ENCODE data around the gene SNAPC1. TPM values are rescaled to one million over a fixed set of nuclear protein-coding genes. Genes with fewer than 3 reads are reported as not detected.

SNAPC1 gene
- total and polyA plus RNA-seq, 10 of the 15 experiments (the other 5 are each of a cell fraction or from before 2014, with no cell fraction given) = 4.5 to 12.0 (median 7.4) TPM

DNA sequence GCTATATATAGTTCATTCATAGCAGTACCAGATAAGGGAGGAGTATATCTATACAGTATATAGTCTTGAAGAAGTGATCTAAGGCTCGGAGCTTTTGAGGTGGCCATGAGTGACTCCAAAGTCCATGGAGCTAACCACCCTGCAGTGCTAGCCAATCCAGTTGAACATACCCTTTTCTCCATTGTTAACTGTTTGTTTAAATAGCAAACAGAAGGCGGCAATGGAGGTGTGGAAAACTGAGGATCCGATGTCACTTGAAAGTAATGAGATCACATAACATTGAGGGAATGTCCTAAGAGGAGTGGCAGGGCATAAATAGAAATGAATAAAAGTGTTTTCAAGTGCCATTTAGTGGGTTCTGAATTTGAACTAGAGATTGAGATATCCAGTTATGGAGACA is 12.4 kb upstream of the SNAPC1 start:
- in situ Hi-C loops (cut with MboI) (no loop called here), intact Hi-C loops (cut with micrococcal nuclease; ENCODE audit: unreplicated experiment) (loop anchor here (10.0 kb wide), 1 partner anchor 455 kb away; no protein-coding TSS in a partner anchor)
- CTCF ChIA-PET = interaction anchor here (0.7 to 4.7 kb wide), 22 partner anchors 12 to 378 kb away, joined by 3 to 40 read pairs (median 4); partner anchors contain the start of genes HIF1A and SNAPC1
- Histone ChIP-seq H4K20me1 (ENCODE audit: control insufficient read depth, insufficient read depth) (no peaks in the 10 kb centered on the region), H3K4me3 (peak overlapping the region; percentile 79), H3K79me2 (ENCODE audit: control insufficient read depth, insufficient read depth, low read length) (peaks cover 63% of the 10 kb centered on the region), H3K4me1 (ENCODE audit: control insufficient read depth, insufficient read depth, low read length) (peaks cover 19% of the 10 kb centered on the region), H3K9ac (ENCODE audit: control insufficient read depth, insufficient read depth, low read length) (peak overlapping the region; percentile 82), H3K36me3 (ENCODE audit: control insufficient read depth in 2 of 2, insufficient read depth in 2 of 2, low read length in 1 of 2) (peaks cover 0 to 19% of the 10 kb centered on the region in 2 experiments; a peak in 3 of 4 replicates), H3K9me3 (replicated peaks; ENCODE audit: control insufficient read depth, insufficient read depth, low read length) (no peaks in the 10 kb centered on the region), H2AFZ (ENCODE audit: control insufficient read depth, low read depth, low read length) (no peak overlapping the region), H3K4me2 (ENCODE audit: control insufficient read depth, insufficient read depth) (peak overlapping the region; percentile 72), H3K27me3 (replicated peaks in 1 of 2; ENCODE audit: control insufficient read depth in 2 of 2, insufficient read depth in 2 of 2, low read length in 1 of 2) (no peaks in the 10 kb centered on the region), H3K27ac (ENCODE audit: control insufficient read depth, insufficient read depth) (peak overlapping the region; percentile 59)
- POLR2A ChIA-PET = interaction anchor here (0.5 to 10.5 kb wide), 11 partner anchors 8 to 225 kb away, joined by 3 to 130 read pairs (median 4); partner anchors contain the start of genes HIF1A and SNAPC1
- RAD21 ChIA-PET (ENCODE audit: unreplicated experiment) = interaction anchor here (0.6 to 10.8 kb wide), 24 partner anchors 8 to 453 kb away, joined by 3 to 102 read pairs (median 5); partner anchors contain the start of genes HIF1A and SNAPC1
- peak; percentile 61; the same call in 1 of the 2 replicates for TF ChIP-seq MTA3 (IDR thresholded peaks at IDR 0.05; ENCODE audit: borderline replicate concordance, low read length)
- no peak for TF ChIP-seq ZNF384 (IDR thresholded peaks at IDR 0.05; ENCODE audit: borderline replicate concordance, low read depth, low read length)
- TF ChIP-seq STAT3 (IDR thresholded peaks at IDR 0.05; ENCODE audit: low read depth, low read length) = no peak
- 0 out of 2 replicates have a peak, but pooled peaks have one; percentile 19 for TF ChIP-seq CREB1 (IDR thresholded peaks at IDR 0.05; ENCODE audit: low read depth)
- ATAC-seq (peak; percentile 6; the same call in 2 of the 3 replicates), DNase-seq (ENCODE audit: low read depth, low spot score) (no peak), FAIRE-seq (no peak)
- SMC1A ChIA-PET (ENCODE audit: uncharacterized antibody, unreplicated experiment) = interaction anchor here (0.9 to 10.0 kb wide), 31 partner anchors 8 to 453 kb away, joined by 3 to 122 read pairs (median 6); partner anchors contain the start of gene SNAPC1
- no TSS peak for BruUV-seq (replicated peaks)
- whole genome bisulfite sequencing (ENCODE audit: insufficient coverage, insufficient replicate concordance, low lambda C conversion rate, missing lambda C conversion rate) = 61% methylated on average over 3 of the region's 3 CpGs

Data from GM12878 (cell line).